Body of pancreas (tissue), 4 donors: Measurements from ENCODE around the gene RTL1. TPM values are rescaled to one million over a fixed set of nuclear protein-coding genes. Genes with fewer than 3 reads are reported as not detected.

Source experiments
- ATAC-seq: fragments of 150-250 bp; one replicate; pipeline ENCODE4 v1.9.1; 2016
- DNase-seq, 4 donors: peaks; one replicate each; pipeline ENCODE4 v3.0.0-alpha.2; 2019
- H3K27ac ChIP-seq, 4 donors: fragments of 200-600 bp; sonication (generic); 1 replicate in 3 of 4; 2 replicates in 1 of 4; pipeline versions ENCODE4 v1.5.1 to v1.6.1; 2016 to 2019; ENCODE audit warnings: mild to moderate bottlenecking in 1 of 4, mixed read lengths in 1 of 4, moderate library complexity in 1 of 4
- H3K27me3 ChIP-seq, 2 donors: fragments of 200-600 bp; sonication (generic); one replicate each; pipeline ENCODE4 v1.6.0; 2016; ENCODE audit warnings: mild to moderate bottlenecking in 1 of 2
- H3K36me3 ChIP-seq, 2 donors: fragments of 200-600 bp; sonication (generic); replicated peaks in 1 of 2; 2 replicates each; pipeline ENCODE4 v1.5.1; 2016; ENCODE audit warnings: low read depth in 2 of 2; ENCODE audit not compliant: insufficient read depth in 1 of 2
- H3K4me1 ChIP-seq: fragments of 200-600 bp; sonication (generic); one replicate; pipeline ENCODE4 v1.6.0; 2016
- H3K4me3 ChIP-seq, 2 donors: fragments of 200-600 bp; sonication (generic); 1 replicate in 1 of 2; 2 replicates in 1 of 2; pipeline ENCODE4 v1.5.1; 2016 to 2019
- H3K9me3 ChIP-seq, 3 donors: fragments of 200-600 bp; sonication (generic); 1 replicate in 2 of 3; 2 replicates in 1 of 3; pipeline ENCODE4 v1.5.1; 2016
- CTCF ChIP-seq, 7 experiments: fragments of 450-650 bp in 4 of 7; fragments of 200-600 bp in 3 of 7; sonication (generic) in 3 of 7; IDR thresholded peaks; one replicate each; pipeline ENCODE4 v1.5.1; 2016 to 2019; ENCODE audit warnings: antibody characterized with exemption in 7 of 7
- POLR2A ChIP-seq, 3 donors: fragments of 450-650 bp; IDR thresholded peaks; one replicate each; pipeline ENCODE4 v1.6.1; 2016; ENCODE audit warnings: antibody characterized with exemption in 3 of 3, mild to moderate bottlenecking in 2 of 3
- WGBS, 2 donors: methylation state at CpG; one replicate each; pipeline ENCODE4 v1.1.5; 2017; 5-methylcytosine and 5-hydroxymethylcytosine counted together
- intact Hi-C: fragments of 100-400 bp; cut with DNase I; formaldehyde crosslinking; loops from one replicate; pipeline ENCODE4 v1.15.1; 2023
- total RNA-seq, 2 donors: library from RNA; depleted of rRNA; stranded (reverse); fragments of >200 nt; gene quantifications; one replicate each; pipeline ENCODE4 v1.1.0, GENCODE V29; 2016

The RTL1 gene
- total RNA-seq, 2 donors from 2014 or later, result 0.26 TPM; not detected in 1

DNA sequence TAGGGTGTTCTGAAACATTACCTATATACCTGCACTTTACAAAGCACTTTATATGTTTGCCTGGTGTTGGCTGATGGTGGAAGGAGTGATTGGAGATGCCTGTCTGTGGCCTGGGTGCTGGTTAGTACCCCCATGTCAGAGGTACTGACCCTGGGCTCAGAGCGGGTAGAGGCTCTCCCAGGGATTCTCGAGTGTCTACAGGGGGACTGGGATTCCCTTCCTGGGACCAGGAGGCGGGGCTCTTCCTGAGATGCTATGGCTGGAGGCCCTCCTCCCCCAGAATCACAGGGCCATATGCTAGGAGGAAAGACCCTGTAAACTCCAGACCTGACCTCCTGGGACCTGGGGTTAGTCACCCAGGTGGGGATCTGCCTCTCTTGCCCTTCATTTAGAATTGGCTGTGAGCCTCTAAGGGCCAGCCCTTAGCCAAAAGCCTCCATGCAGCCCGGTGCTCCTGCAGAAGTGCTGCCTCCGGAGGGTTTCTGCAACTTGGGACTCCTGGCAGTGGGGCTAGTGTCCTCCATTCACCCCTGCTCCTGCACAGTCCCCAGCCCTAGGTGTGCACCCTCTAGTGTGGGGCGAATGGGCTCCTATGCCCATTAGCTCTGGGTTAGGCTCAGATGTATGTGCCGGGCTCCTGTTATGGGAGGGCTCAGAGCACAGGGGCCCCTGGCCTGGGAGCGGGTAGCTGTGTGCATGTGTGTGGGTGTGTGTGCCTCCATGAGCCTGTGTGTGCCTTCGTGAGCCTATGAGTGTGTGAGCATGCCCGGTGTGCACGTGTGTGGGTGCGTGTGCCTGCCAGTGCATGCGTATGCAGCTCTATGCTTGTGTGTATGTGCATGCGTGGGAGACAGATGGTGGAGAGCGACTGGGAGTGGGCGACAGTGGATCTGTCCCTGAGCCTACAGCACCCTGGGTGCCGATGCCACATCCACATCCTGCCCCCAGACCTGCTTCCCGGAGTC, 36.6 kb downstream of the RTL1 start:
- DNase-seq, result no peak
- no peak for ATAC-seq

DNA sequence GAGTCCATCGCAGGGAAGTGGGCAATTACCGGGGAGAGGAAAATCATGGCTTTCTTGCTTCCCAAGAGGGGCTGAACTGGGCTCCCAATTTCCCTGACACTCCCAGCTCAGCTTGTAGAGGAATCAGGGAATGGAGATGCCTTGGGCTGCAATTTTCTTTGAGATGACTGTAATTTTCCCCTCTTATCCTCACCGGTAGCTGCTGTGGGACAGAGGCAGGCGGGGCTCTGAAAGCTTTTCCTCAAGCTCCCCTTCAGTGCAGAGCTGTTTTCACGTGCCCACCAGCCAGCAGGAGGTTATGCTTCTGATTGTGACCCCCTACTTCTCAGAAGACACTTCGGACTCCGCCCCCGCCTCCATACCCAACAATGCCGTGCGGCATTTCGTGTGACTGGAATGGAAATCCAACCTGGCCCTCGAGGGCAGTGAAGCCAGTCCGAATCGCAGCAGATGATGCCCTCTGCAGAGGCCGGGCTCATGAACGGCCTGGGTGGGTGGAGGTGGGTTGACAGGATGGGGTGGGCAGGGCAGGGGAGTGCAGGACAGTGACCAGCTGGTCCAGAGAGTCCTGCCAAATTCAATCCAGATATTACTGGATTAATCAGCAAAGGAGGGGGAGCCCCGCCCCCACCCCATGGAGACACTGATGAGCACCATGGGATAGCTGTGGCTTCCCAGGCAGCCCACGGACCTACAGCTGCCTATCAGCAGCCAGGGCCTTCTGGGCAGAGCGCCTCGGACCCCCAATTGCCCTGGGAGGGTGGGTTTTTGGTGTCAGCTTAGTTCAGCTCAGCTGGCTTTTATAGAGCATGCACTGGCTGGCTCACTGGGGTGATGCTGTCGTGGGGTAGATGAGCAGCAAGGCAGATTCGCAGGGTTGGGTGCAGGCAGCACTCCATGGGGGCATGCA, 37.6 kb downstream of the RTL1 start:
- TF ChIP-seq POLR2A (IDR thresholded peaks at IDR 0.05), result no peak
- no peak for TF ChIP-seq CTCF (IDR thresholded peaks at IDR 0.05)
- Histone ChIP-seq H3K36me3 (no peaks in the 10 kb centered on the region), H3K27ac (no peak overlapping the region), H3K4me3 (no peak overlapping the region), H3K4me1 (no peaks in the 10 kb centered on the region), H3K27me3 (no peaks in the 10 kb centered on the region), H3K9me3 (no peaks in the 10 kb centered on the region)
- no peak for ATAC-seq
- WGBS, 2 donors, result 83% methylated on average over 17 to 22 of the region's 22 CpGs
- DNase-seq, result no peak
- intact Hi-C loops, result no loop called here

More for the DNA sequence above, 36.6 kb downstream of the RTL1 start:
- 82 to 87% methylated on average over 12 to 18 of the region's 18 CpGs for WGBS, 2 donors
- intact Hi-C loops, result no loop called here
- Histone ChIP-seq H3K4me1 (no peaks in the 10 kb centered on the region), H3K27ac (no peak overlapping the region), H3K36me3 (no peaks in the 10 kb centered on the region), H3K27me3 (no peaks in the 10 kb centered on the region), H3K9me3 (no peaks in the 10 kb centered on the region), H3K4me3 (no peak overlapping the region)
- TF ChIP-seq POLR2A (IDR thresholded peaks at IDR 0.05), result no peak
- no peak for TF ChIP-seq CTCF (IDR thresholded peaks at IDR 0.05)

DNA sequence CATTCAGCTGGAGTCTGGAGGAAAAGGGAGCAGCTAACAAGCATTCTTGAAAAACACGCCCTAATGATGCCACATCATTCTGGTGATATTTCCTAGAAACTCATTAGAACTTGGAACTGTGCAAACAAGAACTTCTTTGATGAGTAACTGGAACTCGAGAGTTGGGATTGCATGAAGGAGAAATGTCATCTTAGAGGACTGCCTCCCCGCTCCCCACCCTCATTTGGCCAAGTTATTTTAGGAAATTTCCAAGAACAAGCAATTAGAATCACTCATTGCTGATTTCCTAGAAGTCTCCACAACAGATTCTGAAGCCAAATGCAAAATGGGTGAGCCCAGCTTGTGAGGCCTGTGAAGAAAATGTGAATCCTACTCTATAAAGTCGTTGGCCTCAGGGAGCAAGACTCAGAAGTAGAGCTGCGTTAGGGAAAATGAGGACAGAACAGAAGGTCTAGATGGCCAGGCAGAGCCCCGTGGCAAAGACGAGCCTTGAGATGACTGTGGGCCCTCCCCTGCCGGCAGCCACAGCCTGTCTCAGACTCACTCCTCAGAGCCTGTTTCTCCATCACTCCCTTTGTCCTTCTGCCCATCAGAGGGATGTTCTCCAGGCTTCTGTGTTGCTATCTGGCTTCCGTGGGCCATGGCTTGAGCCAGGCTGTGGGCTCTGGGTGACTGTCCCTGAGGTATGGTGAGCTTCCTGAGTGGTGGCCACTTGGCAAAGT, 38.4 kb downstream of the RTL1 start:
- TF ChIP-seq CTCF (IDR thresholded peaks at IDR 0.05) (no peak), POLR2A (IDR thresholded peaks at IDR 0.05) (no peak)

DNA sequence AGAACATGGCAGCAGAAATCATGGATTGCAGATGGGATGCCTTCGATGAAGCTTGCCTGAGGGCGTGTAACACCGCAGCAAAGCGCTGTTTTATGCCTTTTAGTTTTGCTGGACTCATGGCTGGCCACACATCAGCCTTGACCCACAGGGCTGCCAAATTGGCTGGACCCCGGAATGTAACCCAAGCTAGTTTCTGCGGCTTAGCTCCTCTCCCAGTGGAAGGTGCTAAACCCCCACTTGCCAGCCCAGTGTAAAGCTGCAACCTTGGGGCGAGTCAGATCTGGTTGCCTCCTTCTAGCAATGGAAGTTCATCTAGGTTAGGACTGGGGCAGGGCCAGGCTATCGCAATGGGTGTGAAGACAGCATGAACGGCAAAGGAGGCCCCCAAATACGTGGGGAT, 39.3 kb downstream of the RTL1 start:
- intact Hi-C loops, result no loop called here

More for the DNA sequence above, 38.4 kb downstream of the RTL1 start:
- ATAC-seq, result no peak
- no peaks in the 10 kb centered on the region for H3K27me3 ChIP-seq
- no peaks in the 10 kb centered on the region for H3K36me3 ChIP-seq
- intact Hi-C loops, result no loop called here
- no peaks in the 10 kb centered on the region for H3K9me3 ChIP-seq
- DNase-seq, result no peak
- no peak overlapping the region for H3K27ac ChIP-seq
- 63 to 76% methylated on average over 9 of the region's 9 CpGs for WGBS, 2 donors
- no peak overlapping the region for H3K4me3 ChIP-seq
- H3K4me1 ChIP-seq, result no peaks in the 10 kb centered on the region

More for the DNA sequence above, 39.3 kb downstream of the RTL1 start:
- TF ChIP-seq CTCF (IDR thresholded peaks at IDR 0.05) (no peak), POLR2A (IDR thresholded peaks at IDR 0.05) (no peak)
- Histone ChIP-seq H3K36me3 (no peaks in the 10 kb centered on the region), H3K4me3 (no peak overlapping the region), H3K27ac (no peak overlapping the region), H3K27me3 (no peaks in the 10 kb centered on the region), H3K4me1 (no peaks in the 10 kb centered on the region), H3K9me3 (no peaks in the 10 kb centered on the region)
- no peak for DNase-seq
- no peak for ATAC-seq
- 77 to 85% methylated on average over 10 of the region's 10 CpGs for WGBS, 2 donors
